Osteoblast (primary cell): ENCODE results near the gene AKR7A2. TPM values are rescaled to one million over a fixed set of nuclear protein-coding genes. Genes with fewer than 3 reads are reported as not detected.
A peak's percentile ranks its signal among the peaks of the same experiment; 100 is the strongest.

Experiments
- DNase-seq: peaks from one replicate; pipeline ENCODE4 v3.0.0; 2011; ENCODE audit warnings: low spot score, mixed read lengths; ENCODE audit not compliant: insufficient read length; ENCODE audit errors: missing footprints
- H2AFZ ChIP-seq: 2 replicates; pipeline ENCODE4 v1.6.0; 2011; ENCODE audit warnings: mild to moderate bottlenecking, low read length
- H3K27ac ChIP-seq: 2 replicates; pipeline ENCODE4 v1.5.1; 2011; ENCODE audit warnings: mild to moderate bottlenecking, low read depth, low read length, moderate library complexity
- H3K27me3 ChIP-seq: 2 replicates; pipeline ENCODE4 v1.6.0; 2012; ENCODE audit warnings: mild to moderate bottlenecking, control low read depth, inconsistent platforms, low read length, moderate library complexity; ENCODE audit not compliant: insufficient read depth
- H3K36me3 ChIP-seq: 2 replicates; pipeline ENCODE4 v1.5.1; 2011; ENCODE audit warnings: mild to moderate bottlenecking, low read length, control low read depth, moderate library complexity; ENCODE audit not compliant: insufficient read depth
- H3K4me1 ChIP-seq: 2 replicates; pipeline ENCODE4 v1.5.1; 2011; ENCODE audit warnings: mild to moderate bottlenecking, low read length, control low read depth, moderate library complexity; ENCODE audit not compliant: insufficient read depth
- H3K4me2 ChIP-seq: 2 replicates; pipeline ENCODE4 v1.6.0; 2011; ENCODE audit warnings: mild to moderate bottlenecking, low read length; ENCODE audit not compliant: insufficient read depth
- H3K4me3 ChIP-seq: fragments of 200-600 bp; sonication (generic); 3 replicates; pipeline ENCODE4 v1.5.1; 2012; ENCODE audit warnings: mild to moderate bottlenecking, low read length, inconsistent platforms; ENCODE audit not compliant: insufficient read depth
- H3K79me2 ChIP-seq: 2 replicates; pipeline ENCODE4 v1.6.0; 2012; ENCODE audit warnings: mild to moderate bottlenecking, low read length, control low read depth, inconsistent platforms; ENCODE audit not compliant: insufficient read depth
- H3K9me3 ChIP-seq: 2 replicates; pipeline ENCODE4 v1.5.1; 2011; ENCODE audit warnings: low read depth, low read length, control low read depth
- H4K20me1 ChIP-seq: 2 replicates; pipeline ENCODE4 v1.6.0; 2012; ENCODE audit warnings: mild to moderate bottlenecking, low read length, control low read depth; ENCODE audit not compliant: insufficient read depth
- CTCF ChIP-seq: IDR thresholded peaks from 2 replicates; pipeline ENCODE4 v1.5.1; 2011; ENCODE audit warnings: mild to moderate bottlenecking, low read depth, low read length, moderate library complexity; ENCODE audit errors: extremely low read depth
- total RNA-seq: library from RNA; depleted of rRNA; stranded (reverse); fragments of >200 nt; gene quantifications from 2 replicates; pipeline ENCODE4 v1.2.3, GENCODE V29; 2012

AKR7A2 gene
- total RNA-seq, 1 donor, result 66.2 TPM

GRCh38 chr1:19319196-19319595 is 7.3 kb upstream of the AKR7A2 start:
- no peaks in the 10 kb centered on the region for H3K27me3 ChIP-seq
- DNase-seq, result peak; percentile 92
- peaks cover 37% of the 10 kb centered on the region for H3K36me3 ChIP-seq
- H2AFZ ChIP-seq, result no peak overlapping the region
- H3K4me2 ChIP-seq, result no peak overlapping the region
- TF ChIP-seq CTCF, result no peak
- H3K79me2 ChIP-seq, result peaks cover 69% of the 10 kb centered on the region
- peaks cover 26% of the 10 kb centered on the region for H4K20me1 ChIP-seq
- no peaks in the 10 kb centered on the region for H3K9me3 ChIP-seq
- no peak overlapping the region for H3K27ac ChIP-seq
- H3K4me1 ChIP-seq, result peaks cover 5% of the 10 kb centered on the region
- H3K4me3 ChIP-seq, result no peak overlapping the region

DNA sequence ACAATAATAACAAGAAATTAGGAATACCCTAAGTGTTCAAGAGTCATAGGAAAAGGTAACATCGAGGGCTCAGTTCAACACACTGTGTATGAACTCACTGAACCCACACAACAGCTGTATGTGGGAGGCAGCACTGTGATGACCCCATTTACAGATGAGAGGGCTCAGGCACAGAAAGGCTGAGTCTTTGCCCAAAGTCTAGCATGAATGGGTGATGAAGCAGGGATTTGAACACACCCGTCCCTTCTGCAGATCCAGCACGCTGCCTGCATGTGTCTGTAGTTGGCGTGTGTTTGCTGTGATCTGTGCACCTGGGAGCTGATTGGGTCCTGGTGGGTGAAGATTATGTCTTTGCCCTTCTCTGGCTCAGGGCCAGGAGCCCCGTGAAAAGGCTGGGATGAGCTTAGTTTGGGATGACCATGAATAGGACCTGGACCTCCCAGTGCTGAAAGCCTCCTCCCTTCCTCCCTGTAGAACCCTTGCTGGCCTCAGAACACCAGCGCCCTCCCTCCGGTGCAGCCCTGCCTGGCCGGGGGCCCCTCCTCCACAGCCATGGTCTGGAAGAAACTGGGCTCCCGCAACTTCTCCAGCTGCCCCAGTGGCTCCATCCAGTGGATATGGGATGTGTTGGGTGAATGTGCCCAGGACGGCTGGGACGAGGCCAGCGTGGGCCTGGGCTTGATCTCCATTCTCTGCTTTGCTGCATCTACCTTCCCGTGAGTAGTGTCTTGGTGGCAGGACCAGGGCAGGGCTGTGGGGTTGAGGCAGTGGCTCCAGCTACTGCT is 5.4 kb upstream of the AKR7A2 start:
- Histone ChIP-seq H3K4me1 (peaks cover 9% of the 10 kb centered on the region), H3K79me2 (peaks cover 83% of the 10 kb centered on the region), H2AFZ (no peak overlapping the region), H3K27me3 (no peaks in the 10 kb centered on the region), H4K20me1 (peaks cover 25% of the 10 kb centered on the region), H3K9me3 (no peaks in the 10 kb centered on the region), H3K4me3 (no peak overlapping the region), H3K36me3 (peaks cover 26% of the 10 kb centered on the region), H3K4me2 (no peak overlapping the region), H3K27ac (no peak overlapping the region)
- peak; percentile 55 for DNase-seq
- TF ChIP-seq CTCF, result no peak

- peak overlapping the region; percentile 10 for H3K27ac ChIP-seq
- no peak overlapping the region for H3K4me3 ChIP-seq
- no peak for TF ChIP-seq CTCF
- H4K20me1 ChIP-seq, result peaks cover 26% of the 10 kb centered on the region
- H3K36me3 ChIP-seq, result peaks cover 18% of the 10 kb centered on the region
- peaks cover 18% of the 10 kb centered on the region for H3K4me1 ChIP-seq
- H3K9me3 ChIP-seq, result no peaks in the 10 kb centered on the region
- no peak overlapping the region for H2AFZ ChIP-seq
- H3K27me3 ChIP-seq, result no peaks in the 10 kb centered on the region
- H3K4me2 ChIP-seq, result peak overlapping the region; percentile 14
- peak; percentile 87 for DNase-seq
- peaks cover 81% of the 10 kb centered on the region for H3K79me2 ChIP-seq
These were observed 3.6 kb upstream of the AKR7A2 start for GRCh38 chr1:19315378-19316198.
